ENCODE data around the gene STON2. TPM values are rescaled to one million over a fixed set of nuclear protein-coding genes. Genes with fewer than 3 reads are reported as not detected.
"Not testable (repeated sequence)": the region's sequence is repeated elsewhere in the genome, so short reads cannot be mapped to it uniquely, and the experiment has no call there.

STON2 gene
- total RNA-seq, 2 experiments from 2014 or later: 0.58 TPM; not detected in 1

- CTCF ChIA-PET: no interaction called here
- no peak for DNase-seq
- intact Hi-C loops (cut with micrococcal nuclease): no loop called here
- Mint-ChIP-seq H3K9me3 (peaks cover 8% of the 10 kb centered on the region), H3K4me3 (no peak overlapping the region), H3K4me1 (ENCODE audit: low read depth) (no peaks in the 10 kb centered on the region), H3K27me3 (peaks cover 3% of the 10 kb centered on the region), H3K27ac (no peak overlapping the region), H3K36me3 (ENCODE audit: low read depth) (no peaks in the 10 kb centered on the region)
- TF ChIP-seq, protein P1, sequence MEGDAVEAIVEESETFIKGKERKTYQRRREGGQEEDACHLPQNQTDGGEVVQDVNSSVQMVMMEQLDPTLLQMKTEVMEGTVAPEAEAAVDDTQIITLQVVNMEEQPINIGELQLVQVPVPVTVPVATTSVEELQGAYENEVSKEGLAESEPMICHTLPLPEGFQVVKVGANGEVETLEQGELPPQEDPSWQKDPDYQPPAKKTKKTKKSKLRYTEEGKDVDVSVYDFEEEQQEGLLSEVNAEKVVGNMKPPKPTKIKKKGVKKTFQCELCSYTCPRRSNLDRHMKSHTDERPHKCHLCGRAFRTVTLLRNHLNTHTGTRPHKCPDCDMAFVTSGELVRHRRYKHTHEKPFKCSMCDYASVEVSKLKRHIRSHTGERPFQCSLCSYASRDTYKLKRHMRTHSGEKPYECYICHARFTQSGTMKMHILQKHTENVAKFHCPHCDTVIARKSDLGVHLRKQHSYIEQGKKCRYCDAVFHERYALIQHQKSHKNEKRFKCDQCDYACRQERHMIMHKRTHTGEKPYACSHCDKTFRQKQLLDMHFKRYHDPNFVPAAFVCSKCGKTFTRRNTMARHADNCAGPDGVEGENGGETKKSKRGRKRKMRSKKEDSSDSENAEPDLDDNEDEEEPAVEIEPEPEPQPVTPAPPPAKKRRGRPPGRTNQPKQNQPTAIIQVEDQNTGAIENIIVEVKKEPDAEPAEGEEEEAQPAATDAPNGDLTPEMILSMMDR (IDR thresholded peaks at IDR 0.05): no peak
- no peak for ATAC-seq
- POLR2A ChIA-PET: no interaction called here
These were observed 154.4 kb downstream of the STON2 start for GRCh38 chr14:81245771-81246170.

- H3K27ac Mint-ChIP-seq; H3K36me3 Mint-ChIP-seq (ENCODE audit: low read depth); H3K4me1 Mint-ChIP-seq (ENCODE audit: low read depth); intact Hi-C loops (cut with micrococcal nuclease); DNase-seq; ATAC-seq; CTCF ChIA-PET; H3K27me3 Mint-ChIP-seq; H3K9me3 Mint-ChIP-seq; POLR2A ChIA-PET; H3K4me3 Mint-ChIP-seq: not testable (repeated sequence)
These were observed 155.7 kb downstream of the STON2 start for GRCh38 chr14:81244431-81244830.

GRCh38 chr14:81243499-81243898, 156.6 kb downstream of the STON2 start:
- DNase-seq: no peak
- H3K27me3 Mint-ChIP-seq: peaks cover 6% of the 10 kb centered on the region
- intact Hi-C loops (cut with micrococcal nuclease): no loop called here
- H3K4me3 Mint-ChIP-seq: no peak overlapping the region
- peaks cover 8% of the 10 kb centered on the region for H3K9me3 Mint-ChIP-seq
- H3K36me3 Mint-ChIP-seq (ENCODE audit: low read depth): no peaks in the 10 kb centered on the region
- H3K4me1 Mint-ChIP-seq (ENCODE audit: low read depth): no peaks in the 10 kb centered on the region
- TF ChIP-seq, protein P1 (IDR thresholded peaks at IDR 0.05): no peak
- POLR2A ChIA-PET: no interaction called here
- CTCF ChIA-PET: no interaction called here
- ATAC-seq: no peak
- H3K27ac Mint-ChIP-seq: no peak overlapping the region

DNA sequence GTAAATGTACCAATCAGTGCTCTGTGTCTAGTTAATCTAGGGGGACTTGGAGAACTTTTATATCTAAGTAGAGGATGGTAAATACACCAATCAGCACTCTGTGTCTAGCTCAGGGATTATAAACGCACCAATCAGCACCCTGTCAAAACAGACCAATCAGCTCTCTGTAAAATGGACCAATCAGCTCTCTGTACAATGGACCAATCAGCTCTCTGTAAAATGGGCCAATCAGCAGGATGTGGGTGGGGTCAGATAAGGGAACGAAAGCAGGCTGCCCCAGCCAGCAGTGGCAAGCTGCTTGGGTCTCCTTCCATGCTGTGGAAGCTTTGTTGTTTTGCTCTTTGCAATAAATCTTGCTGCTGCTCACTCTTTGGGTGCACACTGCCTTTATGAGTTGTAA, 163.3 kb downstream of the STON2 start:
- ATAC-seq; H3K9me3 Mint-ChIP-seq; POLR2A ChIA-PET; H3K27ac Mint-ChIP-seq; H3K4me3 Mint-ChIP-seq; H3K36me3 Mint-ChIP-seq (ENCODE audit: low read depth); H3K27me3 Mint-ChIP-seq; H3K4me1 Mint-ChIP-seq (ENCODE audit: low read depth); DNase-seq; intact Hi-C loops (cut with micrococcal nuclease): not testable (repeated sequence)
- CTCF ChIA-PET: interaction anchor here (0.8 to 1.3 kb wide), 2 partner anchors 216 to 227 kb away, joined by 3 read pairs; no protein-coding TSS in a partner anchor

DNA sequence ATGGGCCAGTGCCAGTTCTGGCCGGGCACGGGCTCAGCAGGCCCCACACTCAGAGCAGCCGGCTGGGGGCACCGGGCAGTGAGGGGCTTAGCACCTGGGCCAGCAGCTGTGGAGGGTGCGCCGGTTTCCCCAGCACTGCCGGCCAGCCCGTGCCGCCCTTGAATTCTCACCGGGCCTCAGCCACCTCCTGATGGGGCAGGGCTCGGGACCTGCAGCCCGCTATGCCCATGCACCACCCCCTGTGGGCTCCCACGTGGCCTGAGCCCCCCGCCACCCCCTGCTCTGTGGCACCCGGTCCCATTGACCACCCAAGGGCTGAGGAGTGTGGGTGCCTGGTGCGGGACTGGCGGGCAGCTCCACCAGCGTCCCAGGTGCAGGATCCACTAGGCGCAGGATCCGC, 164.0 kb downstream of the STON2 start:
- no peak overlapping the region for H3K4me3 Mint-ChIP-seq
- peaks cover 3% of the 10 kb centered on the region for H3K27me3 Mint-ChIP-seq
- intact Hi-C loops (cut with micrococcal nuclease): no loop called here
- CTCF ChIA-PET: interaction anchor here (1.3 kb wide), 1 partner anchor 217 kb away, joined by 3 read pairs; no protein-coding TSS in a partner anchor
- no peak overlapping the region for H3K27ac Mint-ChIP-seq
- peaks cover 2% of the 10 kb centered on the region for H3K9me3 Mint-ChIP-seq
- POLR2A ChIA-PET: no interaction called here
- TF ChIP-seq, protein P1 (IDR thresholded peaks at IDR 0.05): no peak
- peaks cover 8% of the 10 kb centered on the region for H3K4me1 Mint-ChIP-seq (ENCODE audit: low read depth)
- no peaks in the 10 kb centered on the region for H3K36me3 Mint-ChIP-seq (ENCODE audit: low read depth)
- no peak for DNase-seq
- ATAC-seq: no peak

- Mint-ChIP-seq H3K4me1 (ENCODE audit: low read depth) (peaks cover 8% of the 10 kb centered on the region), H3K4me3 (no peak overlapping the region), H3K27ac (peak overlapping the region; percentile 1), H3K36me3 (ENCODE audit: low read depth) (no peaks in the 10 kb centered on the region), H3K27me3 (peaks cover 3% of the 10 kb centered on the region), H3K9me3 (peaks cover 2% of the 10 kb centered on the region)
- intact Hi-C loops (cut with micrococcal nuclease): no loop called here
- ATAC-seq (no peak), DNase-seq (no peak)
- TF ChIP-seq, protein P1 (IDR thresholded peaks at IDR 0.05): no peak
- POLR2A ChIA-PET: no interaction called here
- CTCF ChIA-PET: no interaction called here
These were observed 165.0 kb downstream of the STON2 start for GRCh38 chr14:81235096-81235495.
